Progenitor cell of endocrine pancreas (in vitro differentiated cells): Measurements from ENCODE around the gene SOX8. TPM values are rescaled to one million over a fixed set of nuclear protein-coding genes. Genes with fewer than 3 reads are reported as not detected.

Source experiments
- DNase-seq: peaks from one replicate; pipeline ENCODE4 v3.0.0; 2021; ENCODE audit warnings: low spot score; ENCODE audit not compliant: unreplicated experiment
- H3K27ac Mint-ChIP-seq: 2 replicates; pipeline ENCODE4 v1.8.0; 2021; ENCODE audit warnings: mild to moderate bottlenecking, moderate library complexity, mixed read lengths
- H3K27me3 Mint-ChIP-seq: 2 replicates; pipeline ENCODE4 v1.8.0; 2021; ENCODE audit warnings: mixed read lengths
- H3K36me3 Mint-ChIP-seq: 2 replicates; pipeline ENCODE4 v1.8.0; 2022; ENCODE audit warnings: mixed read lengths; ENCODE audit not compliant: insufficient read depth
- H3K4me1 Mint-ChIP-seq: 2 replicates; pipeline ENCODE4 v1.8.0; 2021; ENCODE audit warnings: low read depth, mixed read lengths
- H3K4me3 Mint-ChIP-seq: 2 replicates; pipeline ENCODE4 v1.8.0; 2021; ENCODE audit warnings: low read depth, mild to moderate bottlenecking, moderate library complexity, mixed read lengths
- H3K9me3 Mint-ChIP-seq: 2 replicates; pipeline ENCODE4 v1.8.0; 2021; ENCODE audit warnings: low read depth, mixed read lengths
- CTCF ChIP-seq: fragments of 200-600 bp; sonication (generic); IDR thresholded peaks from one replicate; pipeline ENCODE4 v1.5.0; 2021; ENCODE audit warnings: antibody characterized with exemption, mild to moderate bottlenecking; ENCODE audit not compliant: unreplicated experiment
- total RNA-seq: library from RNA; stranded (reverse); gene quantifications from 2 replicates; pipeline ENCODE4 v1.2.1, GENCODE V29; 2021

The SOX8 gene
- total RNA-seq, 1 donor from 2014 or later: 6.7 TPM

DNA sequence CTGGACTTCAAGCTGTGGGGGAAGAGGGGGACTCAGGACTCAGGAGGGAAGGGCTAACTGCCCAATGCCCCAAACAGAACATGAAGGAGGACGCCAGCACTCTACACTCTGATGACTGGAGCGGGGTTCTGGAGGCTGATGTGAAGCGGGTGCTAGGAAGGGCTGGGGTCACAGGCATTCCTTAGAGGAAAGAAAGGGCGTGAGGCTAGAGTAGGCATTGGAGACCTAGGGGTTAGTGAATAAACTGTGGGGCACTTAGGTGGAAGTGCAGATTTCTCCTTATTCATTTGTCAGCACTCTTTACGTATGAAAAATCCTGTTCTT, 10.0 kb upstream of the SOX8 start:
- peaks cover 6% of the 10 kb centered on the region for H3K36me3 Mint-ChIP-seq
- no peak for TF ChIP-seq CTCF
- peak overlapping the region; percentile 80 for H3K27ac Mint-ChIP-seq
- peak overlapping the region; percentile 42 for H3K4me3 Mint-ChIP-seq
- peaks cover 22% of the 10 kb centered on the region for H3K4me1 Mint-ChIP-seq
- peaks cover 6% of the 10 kb centered on the region for H3K27me3 Mint-ChIP-seq
- no peaks in the 10 kb centered on the region for H3K9me3 Mint-ChIP-seq
- DNase-seq: no peak

GRCh38 chr16:971981-972315, 9.6 kb upstream of the SOX8 start:
- Mint-ChIP-seq H3K4me1 (peaks cover 22% of the 10 kb centered on the region), H3K27me3 (peaks cover 9% of the 10 kb centered on the region), H3K4me3 (peak overlapping the region; percentile 42), H3K36me3 (peaks cover 3% of the 10 kb centered on the region), H3K9me3 (no peaks in the 10 kb centered on the region), H3K27ac (peak overlapping the region; percentile 80)
- DNase-seq: no peak
- TF ChIP-seq CTCF: no peak

DNA sequence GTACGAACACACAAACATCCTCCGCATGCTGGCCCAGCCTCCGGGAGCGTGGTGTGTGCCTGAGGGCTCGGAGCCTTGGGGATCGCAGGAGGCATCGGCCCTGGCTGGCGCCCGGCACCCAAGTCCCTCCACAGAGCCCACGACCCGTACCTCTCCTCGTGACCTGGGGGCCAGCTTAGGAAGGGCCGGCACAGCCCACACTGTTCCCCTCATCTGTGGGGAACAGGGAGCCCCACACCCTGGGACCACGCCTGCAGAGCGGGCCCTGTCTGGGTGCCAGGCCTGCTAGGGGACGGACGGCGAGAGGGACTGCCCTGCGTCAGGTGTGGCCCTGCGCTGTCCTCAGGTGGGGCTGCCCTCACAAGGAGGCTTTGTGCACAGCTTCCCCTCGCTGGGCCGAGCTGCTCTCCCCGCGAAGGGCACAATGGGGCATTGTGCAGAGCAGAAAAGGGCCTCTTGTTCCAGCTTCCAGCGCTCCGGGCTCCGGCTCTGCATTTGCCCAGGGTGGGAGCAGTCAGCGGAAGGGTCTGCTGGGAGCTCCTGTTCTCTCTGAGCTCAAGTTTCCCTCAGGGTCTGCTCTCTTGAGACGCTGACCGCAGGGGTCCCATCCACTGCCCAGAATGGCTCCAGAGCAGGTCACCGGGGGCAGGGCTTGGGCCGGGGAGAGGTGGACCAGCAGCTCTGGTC, 9.1 kb upstream of the SOX8 start:
- Mint-ChIP-seq H3K36me3 (peaks cover 3% of the 10 kb centered on the region), H3K4me1 (peaks cover 22% of the 10 kb centered on the region), H3K27ac (peak overlapping the region; percentile 45), H3K27me3 (peaks cover 9% of the 10 kb centered on the region), H3K9me3 (no peaks in the 10 kb centered on the region), H3K4me3 (peak overlapping the region; percentile 42)
- peak; percentile 36 for DNase-seq
- TF ChIP-seq CTCF: no peak

- no peak overlapping the region for H3K4me3 Mint-ChIP-seq
- peaks cover 20% of the 10 kb centered on the region for H3K4me1 Mint-ChIP-seq
- no peak for TF ChIP-seq CTCF
- H3K27me3 Mint-ChIP-seq: peaks cover 17% of the 10 kb centered on the region
- H3K9me3 Mint-ChIP-seq: no peaks in the 10 kb centered on the region
- peak overlapping the region; percentile 45 for H3K27ac Mint-ChIP-seq
- DNase-seq: no peak
- H3K36me3 Mint-ChIP-seq: peaks cover 2% of the 10 kb centered on the region
Observed at GRCh38 chr16:973366-973765, 8.2 kb upstream of the SOX8 start.

- H3K36me3 Mint-ChIP-seq: no peaks in the 10 kb centered on the region
- DNase-seq: no peak
- no peak overlapping the region for H3K4me3 Mint-ChIP-seq
- no peak overlapping the region for H3K27ac Mint-ChIP-seq
- no peaks in the 10 kb centered on the region for H3K9me3 Mint-ChIP-seq
- peaks cover 14% of the 10 kb centered on the region for H3K4me1 Mint-ChIP-seq
- TF ChIP-seq CTCF: no peak
- peaks cover 24% of the 10 kb centered on the region for H3K27me3 Mint-ChIP-seq
Observed at GRCh38 chr16:974001-974601, 7.5 kb upstream of the SOX8 start.
